Tibial nerve (tissue), 4 donors: ENCODE measurements around the gene SCN5A.

Source experiments
- CTCF ChIP-seq, 5 experiments: fragments of 200-600 bp in 3 of 5; fragments of 450-650 bp in 2 of 5; sonication (generic) in 3 of 5; IDR thresholded peaks; one replicate each; pipeline ENCODE4 v1.5.1; 2016 to 2019; ENCODE audit warnings: antibody characterized with exemption in 5 of 5, mild to moderate bottlenecking in 3 of 5, moderate library complexity in 2 of 5
- EP300 ChIP-seq, 2 donors: sonication (generic); formaldehyde crosslinking; IDR thresholded peaks; one replicate each; pipeline ENCODE4 v1.6.1; 2017; ENCODE audit warnings: antibody characterized with exemption in 2 of 2, mild to moderate bottlenecking in 1 of 2
- POLR2A ChIP-seq, 2 donors: fragments of 450-650 bp; IDR thresholded peaks; one replicate each; pipeline ENCODE4 v1.6.1; 2017; ENCODE audit warnings: antibody characterized with exemption in 2 of 2, mild to moderate bottlenecking in 2 of 2, moderate library complexity in 2 of 2

GRCh38 chr3:38552364-38552763 lies 97.1 kb downstream of the SCN5A start:
- TF ChIP-seq POLR2A (IDR thresholded peaks at IDR 0.05) (no peak), CTCF (IDR thresholded peaks at IDR 0.05) (no peak), EP300 (IDR thresholded peaks at IDR 0.05) (no peak)
